ENCODE measurements around the gene IFT81.

The IFT81 gene

GRCh38 chr12:110124269-110124995 is at the start of gene IFT81:
TSS of gene IFT81 (plus strand) at chr12:110124357. CDS start at chr12:110127381, 3,024 bp downstream.
- DNase-seq (ENCODE audit: low spot score) = peak; percentile 92

GRCh38 chr12:110075880-110076279 is 48.3 kb upstream of the IFT81 start:
- no peak for DNase-seq (ENCODE audit: low spot score)

GRCh38 chr12:110077800-110078199 is 46.4 kb upstream of the IFT81 start:
- no peak for DNase-seq (ENCODE audit: low spot score)

GRCh38 chr12:110079477-110080400 is 44.4 kb upstream of the IFT81 start:
- DNase-seq (ENCODE audit: low spot score) = peak; percentile 98

- no peak for DNase-seq (ENCODE audit: low spot score)
Observed at GRCh38 chr12:110080410-110080809, 43.7 kb upstream of the IFT81 start.

- no peak for DNase-seq (ENCODE audit: low spot score)
Observed at GRCh38 chr12:110084314-110085015, 39.7 kb upstream of the IFT81 start.

- DNase-seq (ENCODE audit: low spot score) = peak; percentile 48
Observed at GRCh38 chr12:110088216-110088615, 35.9 kb upstream of the IFT81 start.

GRCh38 chr12:110088936-110089335 is 35.2 kb upstream of the IFT81 start:
- DNase-seq (ENCODE audit: low spot score) = peak; percentile 55

GRCh38 chr12:110090266-110091135 is 33.7 kb upstream of the IFT81 start:
- no peak for DNase-seq (ENCODE audit: low spot score)

- no peak for DNase-seq (ENCODE audit: low spot score)
Observed at GRCh38 chr12:110091136-110091711, 32.9 kb upstream of the IFT81 start.

- no peak for DNase-seq (ENCODE audit: low spot score)
Observed at GRCh38 chr12:110093631-110094311, 30.4 kb upstream of the IFT81 start.

GRCh38 chr12:110100315-110100970 is 23.7 kb upstream of the IFT81 start:
- peak; percentile 82 for DNase-seq (ENCODE audit: low spot score)

- peak; percentile 46 for DNase-seq (ENCODE audit: low spot score)
Observed at GRCh38 chr12:110102255-110102654, 21.9 kb upstream of the IFT81 start.

- no peak for DNase-seq (ENCODE audit: low spot score)
Observed at GRCh38 chr12:110104188-110105094, 19.7 kb upstream of the IFT81 start.

- no peak for DNase-seq (ENCODE audit: low spot score)
Observed at GRCh38 chr12:110105159-110105558, 19.0 kb upstream of the IFT81 start.

GRCh38 chr12:110105986-110106385 is 18.2 kb upstream of the IFT81 start:
- no peak for DNase-seq (ENCODE audit: low spot score)

- DNase-seq (ENCODE audit: low spot score) = no peak
Observed at GRCh38 chr12:110107369-110108281, 16.5 kb upstream of the IFT81 start.

Measured in globus pallidus (tissue), 1 donor.